ENCODE data around the gene ASXL3.

GRCh38 chr18:33670029-33670428 lies 92.0 kb downstream of the ASXL3 start:
- TF ChIP-seq SIN3A (IDR thresholded peaks at IDR 0.05; ENCODE audit: borderline replicate concordance, insufficient read depth, low read length) = no peak
- TF ChIP-seq REST (IDR thresholded peaks at IDR 0.05; ENCODE audit: insufficient read depth in 1 of 2, low read depth in 2 of 2, low read length in 2 of 2) = no peak

All from PFSK-1 (cell line).